HepG2 (cell line): ENCODE measurements around the gene IFNLR1. TPM values are rescaled to one million over a fixed set of nuclear protein-coding genes. Genes with fewer than 3 reads are reported as not detected.

Experiments used
- ATAC-seq: fragments of 200-7000 bp; cut with Tn5 transposase; 3 replicates; pipeline ENCODE4 v1.9.1; 2020; ENCODE audit warnings: mild to moderate bottlenecking, moderate library complexity
- BruUV-seq: library from RNA; stranded (reverse); fragments of 400-500 nt; replicated peaks from 2 replicates; lab custom pipeline; 2021; lab: Mats Ljungman, UMichigan
- CTCF ChIA-PET: fragments of 300-600 bp; formaldehyde crosslinking; extraction: SDS; loops from one replicate; lab custom pipeline; 2021; ENCODE audit warnings: low total read pairs, inconsistent platforms, low intra/inter-chr PET ratio; lab: Yijun Ruan, JAX
- POLR2A ChIA-PET: fragments of 350-600 bp; sonication (Branson Sonifier 250); formaldehyde crosslinking; loops from one replicate; lab custom pipeline; 2020; ENCODE audit warnings: antibody characterized with exemption, inconsistent platforms; lab: Yijun Ruan, JAX
- DNase-seq: peaks from one replicate; pipeline ENCODE4 v3.0.0-alpha.2; 2015; ENCODE audit warnings: low spot score
- FAIRE-seq: peaks from 3 replicates; lab custom pipeline; 2011; peaks lifted over from hg19 to GRCh38; lab: Jason Lieb, UNC
- H2AFZ ChIP-seq: one replicate; pipeline ENCODE4 v1.6.1; 2011; ENCODE audit warnings: low read length, inconsistent platforms
- H3K27ac ChIP-seq: fragments of 300-600 bp; 3 replicates; pipeline ENCODE4 v1.8.0; 2011; ENCODE audit warnings: mixed run types, mild to moderate bottlenecking, mixed read lengths, low read length, inconsistent platforms; ENCODE audit not compliant: insufficient read depth; ENCODE audit errors: extremely low read length
- H3K27me3 ChIP-seq, 2 experiments: fragments of 200-600 bp in 1 of 2; 2 replicates in 1 of 2; 3 replicates in 1 of 2; pipeline versions ENCODE4 v1.6.0 to v1.8.0; 2011; ENCODE audit warnings: low read length in 2 of 2, mild to moderate bottlenecking in 2 of 2, moderate library complexity in 2 of 2, inconsistent platforms in 1 of 2; ENCODE audit not compliant: insufficient read depth in 2 of 2, control insufficient read depth in 1 of 2
- H3K36me3 ChIP-seq, 2 experiments: fragments of 200-600 bp in 1 of 2; replicated peaks in 1 of 2; 2 replicates in 1 of 2; 3 replicates in 1 of 2; pipeline versions ENCODE4 v1.5.1 to v1.8.0; 2011; ENCODE audit warnings: low read length in 2 of 2, inconsistent platforms in 1 of 2; ENCODE audit not compliant: insufficient read depth in 2 of 2, control insufficient read depth in 1 of 2
- H3K4me1 ChIP-seq: 2 replicates; pipeline ENCODE4 v1.5.1; 2012; ENCODE audit warnings: low read length, inconsistent platforms; ENCODE audit not compliant: insufficient read depth
- H3K4me2 ChIP-seq: 2 replicates; pipeline ENCODE4 v1.6.0; 2011; ENCODE audit warnings: low read depth, low read length, inconsistent platforms
- H3K4me3 ChIP-seq, 3 experiments: fragments of 200-600 bp in 1 of 3; sonication (generic), shearing (Covaris generic) in 1 of 3; replicated peaks in 1 of 3; 2 replicates each; pipeline ENCODE4 v1.5.1; 2011 to 2016; ENCODE audit warnings: low read length in 3 of 3, inconsistent platforms in 2 of 3, low read depth in 2 of 3, mild to moderate bottlenecking in 2 of 3, control low read depth in 1 of 3, mixed read lengths in 1 of 3; ENCODE audit not compliant: insufficient read depth in 1 of 3
- H3K79me2 ChIP-seq: one replicate; pipeline ENCODE4 v1.6.1; 2011; ENCODE audit warnings: low read length, inconsistent platforms; ENCODE audit not compliant: insufficient read depth
- H3K9ac ChIP-seq: 2 replicates; pipeline ENCODE4 v1.6.0; 2011; ENCODE audit warnings: mild to moderate bottlenecking, low read depth, low read length, inconsistent platforms; ENCODE audit not compliant: insufficient read depth
- H3K9me3 ChIP-seq: 2 replicates; pipeline ENCODE4 v1.5.1; 2012; ENCODE audit warnings: mild to moderate bottlenecking, low read length
- H4K20me1 ChIP-seq: 2 replicates; pipeline ENCODE4 v1.6.0; 2011; ENCODE audit warnings: inconsistent platforms, mild to moderate bottlenecking, low read length, moderate library complexity; ENCODE audit not compliant: insufficient read depth
- ADNP ChIP-seq: sonication (generic); formaldehyde crosslinking; IDR thresholded peaks from 2 replicates; pipeline ENCODE4 v1.4.0; 2020; ENCODE audit warnings: missing genetic modification reagents
- DR1 ChIP-seq: sonication (generic); formaldehyde crosslinking; IDR thresholded peaks from 2 replicates; pipeline ENCODE4 v1.8.0; 2021; ENCODE audit warnings: mild to moderate bottlenecking, missing genetic modification reagents, inconsistent platforms
- GZF1 ChIP-seq: sonication (generic); formaldehyde crosslinking; IDR thresholded peaks from 2 replicates; pipeline ENCODE4 v1.5.1; 2020; ENCODE audit warnings: mild to moderate bottlenecking, missing genetic modification reagents
- JDP2 ChIP-seq: sonication (generic); formaldehyde crosslinking; IDR thresholded peaks from 2 replicates; pipeline ENCODE4 v1.8.1; 2022; ENCODE audit warnings: missing genetic modification reagents, borderline replicate concordance
- MAF1 ChIP-seq: sonication (generic); formaldehyde crosslinking; IDR thresholded peaks from 2 replicates; pipeline ENCODE4 v1.5.0; 2020; ENCODE audit warnings: missing genetic modification reagents, borderline replicate concordance
- MED13 ChIP-seq: sonication (generic); formaldehyde crosslinking; IDR thresholded peaks from 2 replicates; pipeline ENCODE4 v1.5.0; 2020; ENCODE audit warnings: missing genetic modification reagents
- NFE2L1 ChIP-seq: sonication (generic); formaldehyde crosslinking; IDR thresholded peaks from 2 replicates; pipeline ENCODE4 v1.4.0; 2020; ENCODE audit warnings: missing genetic modification reagents, mild to moderate bottlenecking, borderline replicate concordance
- NFKBIZ ChIP-seq: IDR thresholded peaks from 2 replicates; pipeline ENCODE4 v1.6.1; 2018; ENCODE audit warnings: missing genetic modification reagents, missing compliant biosample characterization
- NFRKB ChIP-seq: fragments of 450-650 bp; IDR thresholded peaks from 2 replicates; pipeline ENCODE4 v1.6.1; 2017
- POLR2AphosphoS5 ChIP-seq: IDR thresholded peaks from 2 replicates; pipeline ENCODE4 v1.6.1; 2012; ENCODE audit warnings: low read depth, low read length
- RXRB ChIP-seq: IDR thresholded peaks from 2 replicates; pipeline ENCODE4 v1.6.1; 2016; ENCODE audit warnings: borderline replicate concordance, missing genetic modification reagents, missing compliant biosample characterization
- TP53 ChIP-seq: sonication (generic); formaldehyde crosslinking; conservative IDR thresholded peaks from 2 replicates; pipeline ENCODE4 v1.4.0; 2020; ENCODE audit warnings: missing genetic modification reagents
- WIZ ChIP-seq: sonication (generic); formaldehyde crosslinking; IDR thresholded peaks from 2 replicates; pipeline ENCODE4 v1.5.1; 2020; ENCODE audit warnings: mild to moderate bottlenecking, missing genetic modification reagents
- ZFP82 ChIP-seq: sonication (generic); formaldehyde crosslinking; IDR thresholded peaks from 2 replicates; pipeline ENCODE4 v1.5.1; 2020; ENCODE audit warnings: mild to moderate bottlenecking, missing genetic modification reagents, borderline replicate concordance
- ZNF12 ChIP-seq: sonication (generic); formaldehyde crosslinking; IDR thresholded peaks from 2 replicates; pipeline ENCODE4 v1.5.0; 2020; ENCODE audit warnings: missing genetic modification reagents
- ZNF33A ChIP-seq: sonication (generic); formaldehyde crosslinking; IDR thresholded peaks from 2 replicates; pipeline ENCODE4 v1.5.1; 2020; ENCODE audit warnings: missing genetic modification reagents, mild to moderate bottlenecking, moderate library complexity, borderline replicate concordance
- ZSCAN25 ChIP-seq: sonication (generic); formaldehyde crosslinking; IDR thresholded peaks from 2 replicates; pipeline ENCODE4 v1.8.0; 2022; ENCODE audit warnings: mild to moderate bottlenecking, missing genetic modification reagents
- WGBS: methylation state at CpG from one replicate; pipeline ENCODE4 v1.1.6; 2017; ENCODE audit warnings: low lambda C conversion rate; 5-methylcytosine and 5-hydroxymethylcytosine counted together
- in situ Hi-C: cut with HindIII; loops from 2 replicates; pipeline ENCODE4 v1.10.0; 2017; ENCODE audit warnings: low pct_unique_long_range_greater_than_20kb; ENCODE audit not compliant: extremely low pct_ligation_motif_present
- intact Hi-C: fragments of 100-400 bp; cut with micrococcal nuclease; formaldehyde crosslinking; loops from one replicate; pipeline ENCODE4 v1.10.0; 2022; ENCODE audit not compliant: unreplicated experiment
- polyA plus RNA-seq, 8 experiments: library from polyadenylated mRNA; depleted of rRNA in 3 of 8; stranded (reverse) in 7 of 8; unstranded in 1 of 8; fragments of >200 nt; fragmentation: Illumina TruSeq in 4 of 8; extraction: Trizol in 4 of 8; gene quantifications; 2 replicates each; pipeline versions ENCODE4 v1.2.1 to v1.2.3, GENCODE V29; 2011 to 2016; ENCODE audit warnings: low read depth in 4 of 8, missing spikeins in 1 of 8, mixed read lengths in 1 of 8; ENCODE audit not compliant: insufficient read depth in 1 of 8
- total RNA-seq, 5 experiments: library from RNA; depleted of rRNA; stranded (reverse); fragments of >200 nt; fragmentation: Illumina TruSeq; extraction: Trizol; gene quantifications; 2 replicates each; pipeline ENCODE4 v1.2.3, GENCODE V29; 2016; ENCODE audit warnings: low read depth in 1 of 5
- TF ChIP-seq, protein P1 (sequence below): sonication (generic); formaldehyde crosslinking; IDR thresholded peaks from 2 replicates; pipeline ENCODE4 v1.4.0; 2020; ENCODE audit warnings: missing genetic modification reagents
- TF ChIP-seq, protein P2 (sequence below): IDR thresholded peaks from 2 replicates; pipeline ENCODE4 v1.6.1; 2016; ENCODE audit warnings: low read depth
- TF ChIP-seq, protein P3 (sequence below): sonication (generic); formaldehyde crosslinking; IDR thresholded peaks from 2 replicates; pipeline ENCODE4 v1.8.0; 2022; ENCODE audit warnings: missing genetic modification reagents, mild to moderate bottlenecking, moderate library complexity, borderline replicate concordance

The IFNLR1 gene
- total and polyA plus RNA-seq, 2 of the 13 experiments (the other 11 are each of a cell fraction or from before 2014, with no cell fraction given): 3.8 to 8.5 TPM

DNA sequence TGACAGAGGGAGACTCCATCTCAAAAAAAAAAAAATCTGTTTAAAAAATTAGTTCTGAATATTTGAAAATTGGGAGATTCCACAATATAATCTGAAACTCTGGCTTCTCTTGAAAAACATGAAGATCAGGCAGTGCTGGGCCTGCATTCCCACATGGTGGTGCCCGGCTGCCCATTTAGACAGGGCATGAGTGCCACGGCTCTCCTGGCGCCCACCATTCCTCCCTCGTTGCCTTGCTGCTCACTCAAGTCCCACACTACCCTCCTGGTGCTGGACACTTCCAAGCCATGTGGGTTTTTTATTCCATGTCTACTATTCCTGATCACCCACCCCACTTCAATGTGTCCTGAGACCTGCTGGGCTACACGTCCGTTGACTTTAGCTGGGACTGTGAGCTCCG lies 64.3 kb downstream of the IFNLR1 start:
- no TSS peak for BruUV-seq
- Histone ChIP-seq H3K4me3 (no peak overlapping the region), H3K36me3 (peaks cover 0 to 17% of the 10 kb centered on the region in 2 experiments; a peak in 2 of 5 replicates), H2AFZ (no peak overlapping the region), H3K4me2 (no peak overlapping the region), H3K27ac (no peak overlapping the region), H3K4me1 (peaks cover 37% of the 10 kb centered on the region), H4K20me1 (no peaks in the 10 kb centered on the region), H3K9me3 (no peaks in the 10 kb centered on the region), H3K79me2 (no peaks in the 10 kb centered on the region), H3K27me3 (no peaks in the 10 kb centered on the region), H3K9ac (no peak overlapping the region)
- intact Hi-C loops: no loop called here
- no peak for DNase-seq
- ChIA-PET CTCF (no interaction called here), POLR2A (no interaction called here)
- in situ Hi-C loops: no loop called here
- FAIRE-seq: no peak
- WGBS: 98% methylated on average over 7 of the region's 7 CpGs
- no peak for ATAC-seq
- TF ChIP-seq ZNF12 (CRISPR knock-in tag) (no peak), ZSCAN25 (no peak), NFRKB (no peak), NFKBIZ (CRISPR knock-in tag) (no peak), DR1 (CRISPR knock-in tag) (no peak), MAF1 (CRISPR knock-in tag) (no peak), RXRB (CRISPR knock-in tag) (no peak), ZNF33A (CRISPR knock-in tag) (no peak), NFE2L1 (CRISPR knock-in tag) (no peak), WIZ (CRISPR knock-in tag) (no peak), POLR2AphosphoS5 (no peak), JDP2 (CRISPR knock-in tag) (no peak), ZFP82 (CRISPR knock-in tag) (no peak), GZF1 (CRISPR knock-in tag) (no peak), ADNP (CRISPR knock-in tag) (no peak), MED13 (no peak), TP53 (CRISPR knock-in tag) (no peak)
- TF ChIP-seq, protein P1, sequence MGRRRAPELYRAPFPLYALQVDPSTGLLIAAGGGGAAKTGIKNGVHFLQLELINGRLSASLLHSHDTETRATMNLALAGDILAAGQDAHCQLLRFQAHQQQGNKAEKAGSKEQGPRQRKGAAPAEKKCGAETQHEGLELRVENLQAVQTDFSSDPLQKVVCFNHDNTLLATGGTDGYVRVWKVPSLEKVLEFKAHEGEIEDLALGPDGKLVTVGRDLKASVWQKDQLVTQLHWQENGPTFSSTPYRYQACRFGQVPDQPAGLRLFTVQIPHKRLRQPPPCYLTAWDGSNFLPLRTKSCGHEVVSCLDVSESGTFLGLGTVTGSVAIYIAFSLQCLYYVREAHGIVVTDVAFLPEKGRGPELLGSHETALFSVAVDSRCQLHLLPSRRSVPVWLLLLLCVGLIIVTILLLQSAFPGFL (CRISPR knock-in tag): no peak
- TF ChIP-seq, protein P2, sequence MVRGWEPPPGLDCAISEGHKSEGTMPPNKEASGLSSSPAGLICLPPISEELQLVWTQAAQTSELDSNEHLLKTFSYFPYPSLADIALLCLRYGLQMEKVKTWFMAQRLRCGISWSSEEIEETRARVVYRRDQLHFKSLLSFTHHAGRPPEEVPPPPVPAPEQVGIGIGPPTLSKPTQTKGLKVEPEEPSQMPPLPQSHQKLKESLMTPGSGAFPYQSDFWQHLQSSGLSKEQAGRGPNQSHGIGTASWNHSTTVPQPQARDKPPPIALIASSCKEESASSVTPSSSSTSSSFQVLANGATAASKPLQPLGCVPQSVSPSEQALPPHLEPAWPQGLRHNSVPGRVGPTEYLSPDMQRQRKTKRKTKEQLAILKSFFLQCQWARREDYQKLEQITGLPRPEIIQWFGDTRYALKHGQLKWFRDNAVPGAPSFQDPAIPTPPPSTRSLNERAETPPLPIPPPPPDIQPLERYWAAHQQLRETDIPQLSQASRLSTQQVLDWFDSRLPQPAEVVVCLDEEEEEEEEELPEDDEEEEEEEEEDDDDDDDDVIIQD (CRISPR knock-in tag): no peak
- TF ChIP-seq, protein P3, sequence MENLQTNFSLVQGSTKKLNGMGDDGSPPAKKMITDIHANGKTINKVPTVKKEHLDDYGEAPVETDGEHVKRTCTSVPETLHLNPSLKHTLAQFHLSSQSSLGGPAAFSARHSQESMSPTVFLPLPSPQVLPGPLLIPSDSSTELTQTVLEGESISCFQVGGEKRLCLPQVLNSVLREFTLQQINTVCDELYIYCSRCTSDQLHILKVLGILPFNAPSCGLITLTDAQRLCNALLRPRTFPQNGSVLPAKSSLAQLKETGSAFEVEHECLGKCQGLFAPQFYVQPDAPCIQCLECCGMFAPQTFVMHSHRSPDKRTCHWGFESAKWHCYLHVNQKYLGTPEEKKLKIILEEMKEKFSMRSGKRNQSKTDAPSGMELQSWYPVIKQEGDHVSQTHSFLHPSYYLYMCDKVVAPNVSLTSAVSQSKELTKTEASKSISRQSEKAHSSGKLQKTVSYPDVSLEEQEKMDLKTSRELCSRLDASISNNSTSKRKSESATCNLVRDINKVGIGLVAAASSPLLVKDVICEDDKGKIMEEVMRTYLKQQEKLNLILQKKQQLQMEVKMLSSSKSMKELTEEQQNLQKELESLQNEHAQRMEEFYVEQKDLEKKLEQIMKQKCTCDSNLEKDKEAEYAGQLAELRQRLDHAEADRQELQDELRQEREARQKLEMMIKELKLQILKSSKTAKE: no peak
- TF ChIP-seq, all 625 proteins: peak for 0
